ENCODE data around the gene SLC12A4. TPM values are rescaled to one million over a fixed set of nuclear protein-coding genes. Genes with fewer than 3 reads are reported as not detected.

The SLC12A4 gene
- total RNA-seq, 1 donor, result 79.3 TPM

DNA sequence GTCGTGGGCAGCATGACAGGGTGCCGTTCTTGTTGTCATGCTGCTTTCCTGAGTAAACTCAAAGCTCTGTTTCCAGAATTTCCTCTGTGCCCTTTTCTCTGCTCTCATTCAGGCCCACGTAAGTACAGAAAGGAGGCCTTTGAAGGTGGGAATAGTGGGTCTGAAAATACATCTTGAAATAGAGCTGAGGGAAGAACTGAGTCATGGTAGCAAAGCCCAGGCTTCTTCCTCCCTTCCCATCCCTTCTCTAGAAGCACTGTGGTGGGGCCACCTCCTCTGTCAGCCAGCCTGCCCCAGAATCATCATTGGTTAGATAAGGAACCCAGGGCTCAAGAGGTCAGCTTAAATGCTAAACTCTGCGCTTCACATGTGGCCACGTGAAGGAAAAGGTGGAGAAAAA, 46.2 kb downstream of the SLC12A4 start:
- H3K27me3 ChIP-seq (ENCODE audit: insufficient read depth, low read length), result no peaks in the 10 kb centered on the region
- no peak overlapping the region for H3K4me3 ChIP-seq (ENCODE audit: insufficient read depth, low read length)
- H3K27ac ChIP-seq (ENCODE audit: low read depth, low read length), result no peak overlapping the region
- peaks cover 76% of the 10 kb centered on the region for H4K20me1 ChIP-seq (ENCODE audit: insufficient read depth, low read length)
- H3K79me2 ChIP-seq (ENCODE audit: insufficient read depth, low read length), result peaks cover 56% of the 10 kb centered on the region
- peaks cover 14% of the 10 kb centered on the region for H3K36me3 ChIP-seq (ENCODE audit: insufficient read depth, low read length)
- TF ChIP-seq, protein P1, sequence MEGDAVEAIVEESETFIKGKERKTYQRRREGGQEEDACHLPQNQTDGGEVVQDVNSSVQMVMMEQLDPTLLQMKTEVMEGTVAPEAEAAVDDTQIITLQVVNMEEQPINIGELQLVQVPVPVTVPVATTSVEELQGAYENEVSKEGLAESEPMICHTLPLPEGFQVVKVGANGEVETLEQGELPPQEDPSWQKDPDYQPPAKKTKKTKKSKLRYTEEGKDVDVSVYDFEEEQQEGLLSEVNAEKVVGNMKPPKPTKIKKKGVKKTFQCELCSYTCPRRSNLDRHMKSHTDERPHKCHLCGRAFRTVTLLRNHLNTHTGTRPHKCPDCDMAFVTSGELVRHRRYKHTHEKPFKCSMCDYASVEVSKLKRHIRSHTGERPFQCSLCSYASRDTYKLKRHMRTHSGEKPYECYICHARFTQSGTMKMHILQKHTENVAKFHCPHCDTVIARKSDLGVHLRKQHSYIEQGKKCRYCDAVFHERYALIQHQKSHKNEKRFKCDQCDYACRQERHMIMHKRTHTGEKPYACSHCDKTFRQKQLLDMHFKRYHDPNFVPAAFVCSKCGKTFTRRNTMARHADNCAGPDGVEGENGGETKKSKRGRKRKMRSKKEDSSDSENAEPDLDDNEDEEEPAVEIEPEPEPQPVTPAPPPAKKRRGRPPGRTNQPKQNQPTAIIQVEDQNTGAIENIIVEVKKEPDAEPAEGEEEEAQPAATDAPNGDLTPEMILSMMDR (IDR thresholded peaks at IDR 0.05; ENCODE audit: extremely low read depth, low read depth, low read length), result no peak
- no peaks in the 10 kb centered on the region for H3K9me3 ChIP-seq (ENCODE audit: low read depth, low read length)
- DNase-seq (ENCODE audit: insufficient read length, low spot score, missing footprints), result no peak
- H3K4me2 ChIP-seq (ENCODE audit: insufficient read depth, low read length), result no peak overlapping the region
- H3K4me1 ChIP-seq (ENCODE audit: insufficient read depth, low read length), result peaks cover 26% of the 10 kb centered on the region
- no peak overlapping the region for H2AFZ ChIP-seq (ENCODE audit: low read length)

DNA sequence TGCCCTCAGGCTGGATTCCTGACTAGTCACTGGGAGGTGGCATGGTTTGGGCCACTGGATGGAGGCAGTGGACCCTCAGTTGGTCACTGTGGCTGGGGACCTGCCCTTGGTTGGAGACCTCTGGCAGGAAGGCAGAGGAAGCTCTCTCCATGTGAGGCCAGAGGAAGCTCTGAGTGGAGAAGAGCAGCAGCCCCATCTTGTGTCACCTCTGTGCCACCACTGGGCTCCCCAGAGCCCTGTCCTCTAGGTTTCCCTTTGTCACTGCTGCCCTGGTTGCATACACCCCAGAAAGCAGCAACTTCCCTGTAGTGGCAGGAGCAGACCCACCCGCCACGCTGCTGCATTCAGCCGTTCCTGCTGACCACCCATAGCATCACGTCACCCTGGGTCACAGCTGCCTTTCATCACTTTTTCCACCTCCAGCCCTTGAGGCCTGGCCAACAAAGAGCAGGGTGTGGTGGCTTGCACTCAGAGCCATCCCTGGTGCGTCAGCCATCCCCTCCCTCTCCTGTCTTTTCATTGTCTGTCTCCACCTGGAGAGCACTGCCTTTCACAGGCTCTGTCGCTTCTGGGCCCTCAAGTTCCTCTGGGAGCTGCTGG, 48.7 kb downstream of the SLC12A4 start:
- Histone ChIP-seq H3K4me2 (ENCODE audit: insufficient read depth, low read length) (no peak overlapping the region), H2AFZ (ENCODE audit: low read length) (no peak overlapping the region), H3K36me3 (ENCODE audit: insufficient read depth, low read length) (peaks cover 20% of the 10 kb centered on the region), H3K27me3 (ENCODE audit: insufficient read depth, low read length) (no peaks in the 10 kb centered on the region), H3K27ac (ENCODE audit: low read depth, low read length) (no peak overlapping the region), H3K79me2 (ENCODE audit: insufficient read depth, low read length) (peaks cover 69% of the 10 kb centered on the region), H3K4me3 (ENCODE audit: insufficient read depth, low read length) (no peak overlapping the region), H3K4me1 (ENCODE audit: insufficient read depth, low read length) (peaks cover 25% of the 10 kb centered on the region), H3K9me3 (ENCODE audit: low read depth, low read length) (no peaks in the 10 kb centered on the region), H4K20me1 (ENCODE audit: insufficient read depth, low read length) (peaks cover 78% of the 10 kb centered on the region)
- no peak for DNase-seq (ENCODE audit: insufficient read length, low spot score, missing footprints)
- TF ChIP-seq, protein P1 (IDR thresholded peaks at IDR 0.05; ENCODE audit: extremely low read depth, low read depth, low read length), result no peak

DNA sequence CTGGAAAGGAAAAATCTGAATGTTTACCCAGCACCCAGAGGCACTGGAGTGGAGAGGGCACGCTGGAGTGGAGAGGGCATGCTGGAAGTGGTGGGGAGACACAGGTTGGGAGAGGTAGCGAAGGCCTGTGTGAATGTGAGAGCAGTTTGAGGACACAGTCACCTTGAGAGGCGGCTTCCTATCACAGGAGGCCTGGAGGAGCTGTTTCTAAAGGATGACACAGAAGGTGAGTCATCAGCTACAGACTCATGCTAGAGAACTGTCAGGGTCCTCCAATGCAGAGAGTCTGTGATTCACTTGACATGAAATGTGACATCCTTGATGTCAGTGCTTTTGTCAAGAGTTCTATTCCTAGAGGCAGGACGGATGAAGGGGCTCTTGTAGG, 50.6 kb downstream of the SLC12A4 start:
- Histone ChIP-seq H3K36me3 (ENCODE audit: insufficient read depth, low read length) (peaks cover 16% of the 10 kb centered on the region), H3K4me1 (ENCODE audit: insufficient read depth, low read length) (peaks cover 25% of the 10 kb centered on the region), H3K9me3 (ENCODE audit: low read depth, low read length) (no peaks in the 10 kb centered on the region), H3K4me3 (ENCODE audit: insufficient read depth, low read length) (no peak overlapping the region), H3K27ac (ENCODE audit: low read depth, low read length) (peak overlapping the region; percentile 65), H3K79me2 (ENCODE audit: insufficient read depth, low read length) (peaks cover 56% of the 10 kb centered on the region), H3K4me2 (ENCODE audit: insufficient read depth, low read length) (peak overlapping the region; percentile 25), H4K20me1 (ENCODE audit: insufficient read depth, low read length) (peaks cover 69% of the 10 kb centered on the region), H2AFZ (ENCODE audit: low read length) (no peak overlapping the region), H3K27me3 (ENCODE audit: insufficient read depth, low read length) (no peaks in the 10 kb centered on the region)
- peak; percentile 97 for DNase-seq (ENCODE audit: insufficient read length, low spot score, missing footprints)
- TF ChIP-seq, protein P1 (IDR thresholded peaks at IDR 0.05; ENCODE audit: extremely low read depth, low read depth, low read length), result no peak

DNA sequence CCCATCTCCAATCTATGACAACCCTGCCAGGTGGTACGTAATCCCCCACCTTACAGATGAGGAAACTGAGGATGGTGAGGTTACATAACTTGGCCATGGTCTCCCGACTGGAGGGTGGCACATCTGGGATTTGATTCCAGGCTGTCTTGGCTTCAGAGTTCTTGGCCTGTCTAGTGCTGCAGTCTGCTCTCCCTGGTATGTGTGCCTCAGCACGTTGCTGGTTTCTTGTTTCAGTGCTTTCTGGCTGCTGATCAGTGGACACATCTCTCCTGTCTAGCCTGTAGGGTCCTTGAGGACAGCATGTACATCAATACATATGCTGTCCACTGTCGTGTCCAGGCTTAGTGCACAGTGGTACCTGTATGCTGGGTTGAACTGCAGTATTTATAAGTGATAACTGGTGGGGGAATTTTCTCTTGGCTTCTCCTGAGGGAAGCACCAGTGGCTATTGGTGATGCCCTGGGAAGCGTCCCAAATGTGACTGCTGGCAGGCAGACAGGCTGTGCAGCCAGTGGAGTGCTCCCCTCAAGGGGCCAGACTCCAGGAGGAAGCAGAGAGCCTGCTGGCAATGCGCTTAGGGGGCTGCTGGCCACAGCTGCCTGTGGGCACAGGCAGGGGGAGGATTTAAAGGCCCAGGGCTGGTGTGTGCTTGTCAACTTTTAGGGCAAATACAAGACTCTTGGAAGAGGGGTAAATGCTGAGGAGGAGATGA, 51.1 kb downstream of the SLC12A4 start:
- Histone ChIP-seq H2AFZ (ENCODE audit: low read length) (no peak overlapping the region), H3K27ac (ENCODE audit: low read depth, low read length) (peak overlapping the region; percentile 65), H3K4me1 (ENCODE audit: insufficient read depth, low read length) (peaks cover 25% of the 10 kb centered on the region), H3K4me3 (ENCODE audit: insufficient read depth, low read length) (no peak overlapping the region), H3K27me3 (ENCODE audit: insufficient read depth, low read length) (no peaks in the 10 kb centered on the region), H3K79me2 (ENCODE audit: insufficient read depth, low read length) (peaks cover 51% of the 10 kb centered on the region), H4K20me1 (ENCODE audit: insufficient read depth, low read length) (peaks cover 63% of the 10 kb centered on the region), H3K36me3 (ENCODE audit: insufficient read depth, low read length) (peaks cover 16% of the 10 kb centered on the region), H3K9me3 (ENCODE audit: low read depth, low read length) (no peaks in the 10 kb centered on the region), H3K4me2 (ENCODE audit: insufficient read depth, low read length) (peak overlapping the region; percentile 25)
- TF ChIP-seq, protein P1 (IDR thresholded peaks at IDR 0.05; ENCODE audit: extremely low read depth, low read depth, low read length), result no peak
- peak; percentile 87 for DNase-seq (ENCODE audit: insufficient read length, low spot score, missing footprints)

All from osteoblast (primary cell).